IPS-20b (cell line): ENCODE results near the gene SRMS.
A peak's percentile ranks its signal among the peaks of the same experiment; 100 is the strongest.
"Not testable (repeated sequence)": the region's sequence is repeated elsewhere in the genome, so short reads cannot be mapped to it uniquely, and the experiment has no call there.

Source experiments
- H3K27ac ChIP-seq: one replicate; pipeline ENCODE4 v1.5.1; 2013; ENCODE audit warnings: low read length
- H3K27me3 ChIP-seq: 2 replicates; pipeline ENCODE4 v1.6.1; 2013; ENCODE audit warnings: mild to moderate bottlenecking, low read length, inconsistent platforms; ENCODE audit not compliant: insufficient read depth
- H3K36me3 ChIP-seq: 2 replicates; pipeline ENCODE4 v1.6.1; 2013; ENCODE audit warnings: low read depth, mild to moderate bottlenecking, inconsistent platforms, low read length, moderate library complexity; ENCODE audit not compliant: insufficient read depth
- H3K4me1 ChIP-seq: 2 replicates; pipeline ENCODE4 v1.6.1; 2013; ENCODE audit warnings: mild to moderate bottlenecking, control low read depth, inconsistent platforms, low read length, moderate library complexity; ENCODE audit not compliant: insufficient read depth
- H3K4me3 ChIP-seq: 2 replicates; pipeline ENCODE4 v1.5.1; 2013; ENCODE audit warnings: mild to moderate bottlenecking, low read length, inconsistent platforms
- H3K9ac ChIP-seq: 2 replicates; pipeline ENCODE4 v1.6.1; 2013; ENCODE audit warnings: low read depth, mild to moderate bottlenecking, inconsistent platforms, low read length, moderate library complexity
- H3K9me3 ChIP-seq: 2 replicates; pipeline ENCODE4 v1.6.1; 2013; ENCODE audit warnings: mild to moderate bottlenecking, low read depth, low read length, inconsistent platforms; ENCODE audit not compliant: insufficient read depth

Gene SRMS

DNA sequence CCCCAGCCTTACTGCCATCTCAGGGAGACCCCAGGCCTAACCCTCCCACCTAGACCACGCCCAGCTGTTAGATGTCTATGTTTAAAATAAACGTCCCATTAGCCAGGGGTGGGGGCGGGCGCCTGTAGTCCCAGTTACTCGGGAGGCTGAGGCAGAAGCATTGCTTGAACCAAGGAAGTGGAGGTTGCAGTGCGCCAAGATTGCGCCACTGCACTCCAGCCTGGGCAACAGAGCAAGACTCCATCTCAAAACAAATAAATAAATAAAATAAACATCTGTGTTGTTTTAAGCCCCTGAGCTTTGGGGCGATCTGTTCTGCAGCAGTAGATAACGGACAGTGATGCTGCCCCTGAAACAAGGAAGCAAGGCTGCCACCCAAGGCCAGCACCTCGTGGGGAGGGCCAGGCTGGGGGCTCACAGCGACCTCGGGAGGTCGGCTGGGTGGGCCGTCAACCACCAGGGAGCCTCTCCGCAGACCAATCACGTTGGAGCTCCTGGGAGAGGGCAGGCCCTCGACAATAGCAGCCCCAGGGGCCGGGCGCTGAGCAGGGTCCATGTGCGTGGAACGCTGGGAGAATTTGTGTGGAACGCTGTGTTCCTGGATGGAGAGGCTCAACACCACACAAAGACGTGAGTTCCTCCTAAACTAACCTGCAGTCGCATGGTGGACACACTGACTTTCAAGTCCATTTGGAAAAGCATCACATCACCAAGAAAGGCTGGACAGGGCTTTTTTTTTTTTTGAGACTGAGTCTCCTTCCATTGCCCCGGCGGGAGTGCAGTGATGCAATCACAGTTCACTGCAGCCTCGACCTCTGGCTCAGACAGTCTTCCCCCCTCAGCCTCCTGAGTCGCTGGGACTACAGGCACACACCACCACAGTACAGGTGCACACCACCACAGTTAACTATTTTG, 27.5 kb upstream of the SRMS start:
- no peaks in the 10 kb centered on the region for H3K36me3 ChIP-seq
- H3K27me3 ChIP-seq = peaks cover 7% of the 10 kb centered on the region; the same call in 1 of the 2 replicates
- H3K27ac ChIP-seq = no peak overlapping the region
- no peak overlapping the region for H3K9ac ChIP-seq
- H3K4me3 ChIP-seq = no peak overlapping the region
- H3K9me3 ChIP-seq = no peaks in the 10 kb centered on the region
- H3K4me1 ChIP-seq = no peaks in the 10 kb centered on the region

DNA sequence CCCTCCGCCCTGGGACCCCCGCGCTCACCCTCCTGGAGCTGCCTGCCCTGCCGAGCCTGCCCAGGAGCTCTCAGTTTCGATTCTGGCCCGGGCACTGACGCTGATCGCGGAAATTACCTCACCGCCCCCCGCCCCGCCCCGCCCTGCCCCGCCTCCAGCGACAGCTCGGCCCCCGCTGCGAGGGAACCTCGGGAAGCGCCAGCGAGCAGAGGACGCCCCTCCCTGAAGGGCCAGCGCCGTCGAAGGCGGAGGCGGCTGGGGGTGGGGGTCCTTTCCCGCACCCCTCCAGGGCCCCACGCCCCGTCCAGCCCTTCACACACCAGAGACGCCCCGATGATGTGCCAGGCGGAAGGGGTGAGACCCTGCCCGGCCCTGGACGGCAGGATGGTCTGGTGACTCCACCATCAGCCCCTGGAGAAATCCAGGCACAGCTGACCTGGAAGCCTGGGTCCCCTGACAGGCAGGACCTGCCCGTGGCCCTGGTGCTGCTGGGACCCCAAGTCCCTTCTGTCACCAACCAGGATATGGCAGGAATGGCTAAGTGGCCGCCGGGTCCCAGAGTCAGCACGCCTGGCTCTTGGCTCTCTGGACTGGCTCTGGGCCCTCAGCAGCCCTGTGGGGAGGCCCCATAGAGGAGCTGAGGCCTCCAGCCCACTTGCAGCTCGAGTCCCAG, 26.7 kb upstream of the SRMS start, which contains the start of gene HELZ2:
TSS of gene HELZ2 (minus strand) at position 84 of the 673 bp plus-strand sequence. CDS start 1,854 bp downstream, outside the sequence.
- Histone ChIP-seq H3K27me3 (peaks cover 7% of the 10 kb centered on the region; the same call in 1 of the 2 replicates), H3K9ac (peak within 1 kb of the TSS; percentile 61; the same call in 1 of the 2 replicates), H3K9me3 (no peaks in the 10 kb centered on the region), H3K4me1 (no peaks in the 10 kb centered on the region), H3K27ac (no peak within 1 kb of the TSS), H3K4me3 (peak within 1 kb of the TSS; percentile 71), H3K36me3 (no peaks in the 10 kb centered on the region)

DNA sequence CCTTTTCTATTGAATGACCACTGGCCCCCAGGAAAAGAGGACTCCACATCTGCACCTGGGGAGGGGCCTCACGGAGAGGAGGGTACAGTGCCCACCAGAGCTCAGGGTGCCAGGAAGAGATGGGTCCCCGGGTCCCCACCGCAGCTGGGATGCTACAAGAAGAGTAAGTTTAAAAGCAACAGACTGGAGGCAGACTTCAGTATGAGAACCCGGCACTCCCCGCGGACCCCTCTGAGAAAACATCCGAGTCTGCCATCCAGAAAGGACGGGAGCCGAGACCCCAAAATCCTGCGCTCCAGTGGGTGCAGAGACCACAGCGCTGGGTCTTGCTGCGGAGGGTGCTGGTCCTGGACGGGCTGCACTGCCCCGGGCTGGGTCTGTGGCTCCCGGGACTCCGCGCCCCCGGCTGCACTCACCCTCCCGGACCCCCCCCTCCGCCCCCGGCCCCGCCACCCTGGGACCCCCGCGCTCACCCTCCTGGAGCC, 26.1 kb upstream of the SRMS start:
- no peaks in the 10 kb centered on the region for H3K36me3 ChIP-seq
- peaks cover 7% of the 10 kb centered on the region; the same call in 1 of the 2 replicates for H3K27me3 ChIP-seq
- H3K4me1 ChIP-seq = no peaks in the 10 kb centered on the region
- peak overlapping the region; percentile 71 for H3K4me3 ChIP-seq
- H3K9ac ChIP-seq = peak overlapping the region; percentile 61; the same call in 1 of the 2 replicates
- no peak overlapping the region for H3K27ac ChIP-seq
- H3K9me3 ChIP-seq = no peaks in the 10 kb centered on the region

DNA sequence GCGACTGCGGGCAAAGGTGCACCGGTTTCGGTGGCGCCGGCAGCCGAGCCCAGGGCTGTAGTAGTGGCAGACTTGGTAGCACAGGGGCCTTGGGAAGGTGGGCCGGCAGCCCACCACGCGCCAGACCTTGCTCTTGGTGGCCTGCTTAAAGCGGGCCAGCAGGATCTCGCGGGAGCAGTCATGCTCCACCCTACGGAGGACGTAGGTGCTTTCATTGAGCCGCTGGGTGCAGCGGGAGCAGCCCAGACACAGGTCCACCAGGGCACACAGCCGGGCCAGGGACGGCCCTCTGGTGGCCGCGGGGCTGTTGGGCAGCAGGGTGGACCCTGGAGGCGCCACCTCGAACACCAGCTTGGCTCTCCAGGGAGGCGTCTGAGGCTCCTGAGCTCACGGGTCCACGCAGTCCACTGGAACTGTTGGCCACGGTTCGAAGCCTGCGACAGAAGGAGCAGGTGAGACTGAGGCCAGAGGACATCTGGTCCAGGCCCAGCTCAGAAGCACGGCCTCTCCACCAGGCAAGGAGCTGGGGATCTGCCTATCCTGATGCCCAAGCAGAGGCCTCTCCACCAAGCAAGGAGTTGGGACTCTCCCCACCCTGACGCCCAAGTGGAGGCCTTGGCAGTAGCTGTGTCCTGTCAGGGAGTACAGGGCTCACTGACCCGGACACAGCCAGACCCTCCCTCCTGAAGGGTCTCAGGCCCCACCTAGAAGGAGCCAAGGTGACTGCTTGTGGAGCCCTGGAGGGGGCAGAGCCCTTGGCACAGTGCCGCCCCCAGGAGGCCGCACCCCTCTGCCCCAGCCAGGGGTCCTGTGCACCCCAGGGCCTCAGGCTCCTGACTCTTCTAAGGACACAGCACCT, 25.5 kb upstream of the SRMS start:
- Histone ChIP-seq H3K27ac (no peak overlapping the region), H3K9me3 (no peaks in the 10 kb centered on the region), H3K27me3 (peaks cover 7% of the 10 kb centered on the region; the same call in 1 of the 2 replicates), H3K4me1 (no peaks in the 10 kb centered on the region), H3K9ac (peak overlapping the region; percentile 61; the same call in 1 of the 2 replicates), H3K36me3 (no peaks in the 10 kb centered on the region), H3K4me3 (peak overlapping the region; percentile 71; the same call in 1 of the 2 replicates)

DNA sequence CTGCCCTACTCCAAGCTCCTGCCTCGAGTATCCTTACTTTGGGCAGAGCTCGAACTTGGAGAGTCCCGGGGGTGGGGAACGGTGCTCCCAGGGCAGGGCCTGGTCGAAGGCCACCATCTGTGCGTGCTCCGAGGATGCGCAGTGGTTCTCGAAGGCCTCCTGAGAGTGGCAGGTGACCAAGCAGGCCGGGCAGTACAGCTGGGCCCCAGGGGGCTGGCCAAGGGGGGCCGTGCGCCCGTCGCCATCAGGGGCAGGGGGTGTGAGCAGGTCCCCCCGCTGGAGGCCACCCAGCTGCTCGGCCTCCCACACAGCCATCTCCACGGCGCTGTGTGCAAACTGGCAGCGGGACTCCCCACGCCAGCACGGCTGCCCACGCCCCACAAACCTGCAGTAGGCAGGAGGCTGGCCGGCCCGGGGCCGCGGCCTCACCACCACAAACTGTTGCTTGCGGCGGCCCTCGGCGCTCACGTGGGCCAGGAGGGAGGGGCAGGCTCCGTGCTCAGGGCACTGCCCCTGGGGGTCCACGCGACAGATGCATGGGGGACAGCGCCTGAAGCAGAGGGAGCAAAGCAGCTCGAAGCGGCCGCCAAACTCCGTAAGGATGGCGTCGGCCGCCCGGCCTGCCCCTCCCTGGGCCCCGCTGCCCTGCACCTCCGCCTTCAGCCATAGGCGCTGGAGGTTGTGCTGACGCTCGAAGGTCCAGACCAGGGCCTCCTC, 24.7 kb upstream of the SRMS start:
- Histone ChIP-seq H3K36me3 (no peaks in the 10 kb centered on the region), H3K9ac (no peak overlapping the region), H3K4me3 (no peak overlapping the region), H3K27me3 (peaks cover 7% of the 10 kb centered on the region; the same call in 1 of the 2 replicates), H3K27ac (no peak overlapping the region), H3K9me3 (no peaks in the 10 kb centered on the region), H3K4me1 (no peaks in the 10 kb centered on the region)

DNA sequence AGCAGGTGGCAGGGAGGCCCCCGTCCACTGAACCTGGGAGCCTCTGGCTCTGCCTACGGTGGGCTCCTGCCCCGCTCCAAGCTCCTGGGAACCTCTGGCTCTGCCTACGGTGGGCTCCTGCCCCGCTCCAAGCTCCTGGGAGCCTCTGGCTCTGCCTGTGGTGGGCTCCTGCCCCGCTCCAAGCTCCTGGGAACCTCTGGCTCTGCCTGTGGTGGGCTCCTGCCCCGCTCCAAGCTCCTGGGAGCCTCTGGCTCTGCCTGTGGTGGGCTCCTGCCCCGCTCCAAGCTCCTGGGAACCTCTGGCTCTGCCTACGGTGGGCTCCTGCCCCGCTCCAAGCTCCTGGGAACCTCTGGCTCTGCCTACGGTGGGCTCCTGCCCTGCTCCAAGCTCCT, 23.5 kb upstream of the SRMS start:
- not testable (repeated sequence) for H3K27me3 ChIP-seq, H3K36me3 ChIP-seq, H3K9me3 ChIP-seq, H3K4me1 ChIP-seq, H3K4me3 ChIP-seq, H3K27ac ChIP-seq, H3K9ac ChIP-seq

DNA sequence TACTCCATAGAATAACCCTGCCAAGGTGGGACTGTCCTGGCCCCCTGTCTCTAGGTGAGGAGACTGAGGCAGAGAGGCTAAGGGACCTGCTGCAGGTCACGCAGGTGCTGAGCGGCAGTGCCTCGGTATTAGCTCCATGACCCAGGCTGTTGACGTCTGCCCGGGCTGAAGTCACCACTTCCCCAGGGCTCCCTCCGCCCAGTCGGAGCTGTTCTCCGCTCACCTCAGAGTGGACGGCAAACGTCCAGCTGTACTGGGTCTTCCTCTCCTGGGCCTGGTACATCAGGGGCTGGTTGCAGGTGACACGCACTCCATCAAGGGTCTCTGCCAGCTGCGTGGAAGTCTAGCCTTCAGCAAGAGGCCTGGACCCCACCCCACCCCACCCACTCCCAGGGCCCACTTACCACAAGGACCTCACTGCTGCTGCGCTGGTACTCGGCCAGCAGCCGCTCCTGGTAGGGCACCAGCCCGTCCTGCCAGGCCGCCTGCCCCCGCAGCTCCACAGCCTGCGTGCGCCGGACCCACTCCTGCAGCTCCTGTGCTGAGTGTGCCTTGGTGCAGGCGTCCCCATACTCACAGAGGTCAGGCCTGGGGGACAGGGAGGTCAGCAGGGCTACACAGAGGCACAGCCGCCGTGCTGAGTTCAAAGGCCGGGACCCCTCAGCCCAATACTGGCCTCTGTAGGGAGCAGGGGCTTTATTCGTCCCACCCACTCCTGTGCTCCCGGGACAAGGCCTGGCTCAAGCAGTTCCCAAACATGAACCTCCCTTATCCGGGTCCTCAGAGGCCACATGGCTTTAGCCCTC, 22.9 kb upstream of the SRMS start:
- H3K4me3 ChIP-seq = no peak overlapping the region
- no peak overlapping the region for H3K27ac ChIP-seq
- no peaks in the 10 kb centered on the region for H3K9me3 ChIP-seq
- H3K4me1 ChIP-seq = no peaks in the 10 kb centered on the region
- H3K9ac ChIP-seq = no peak overlapping the region
- no peaks in the 10 kb centered on the region for H3K36me3 ChIP-seq
- H3K27me3 ChIP-seq = peaks cover 7% of the 10 kb centered on the region; the same call in 1 of the 2 replicates

DNA sequence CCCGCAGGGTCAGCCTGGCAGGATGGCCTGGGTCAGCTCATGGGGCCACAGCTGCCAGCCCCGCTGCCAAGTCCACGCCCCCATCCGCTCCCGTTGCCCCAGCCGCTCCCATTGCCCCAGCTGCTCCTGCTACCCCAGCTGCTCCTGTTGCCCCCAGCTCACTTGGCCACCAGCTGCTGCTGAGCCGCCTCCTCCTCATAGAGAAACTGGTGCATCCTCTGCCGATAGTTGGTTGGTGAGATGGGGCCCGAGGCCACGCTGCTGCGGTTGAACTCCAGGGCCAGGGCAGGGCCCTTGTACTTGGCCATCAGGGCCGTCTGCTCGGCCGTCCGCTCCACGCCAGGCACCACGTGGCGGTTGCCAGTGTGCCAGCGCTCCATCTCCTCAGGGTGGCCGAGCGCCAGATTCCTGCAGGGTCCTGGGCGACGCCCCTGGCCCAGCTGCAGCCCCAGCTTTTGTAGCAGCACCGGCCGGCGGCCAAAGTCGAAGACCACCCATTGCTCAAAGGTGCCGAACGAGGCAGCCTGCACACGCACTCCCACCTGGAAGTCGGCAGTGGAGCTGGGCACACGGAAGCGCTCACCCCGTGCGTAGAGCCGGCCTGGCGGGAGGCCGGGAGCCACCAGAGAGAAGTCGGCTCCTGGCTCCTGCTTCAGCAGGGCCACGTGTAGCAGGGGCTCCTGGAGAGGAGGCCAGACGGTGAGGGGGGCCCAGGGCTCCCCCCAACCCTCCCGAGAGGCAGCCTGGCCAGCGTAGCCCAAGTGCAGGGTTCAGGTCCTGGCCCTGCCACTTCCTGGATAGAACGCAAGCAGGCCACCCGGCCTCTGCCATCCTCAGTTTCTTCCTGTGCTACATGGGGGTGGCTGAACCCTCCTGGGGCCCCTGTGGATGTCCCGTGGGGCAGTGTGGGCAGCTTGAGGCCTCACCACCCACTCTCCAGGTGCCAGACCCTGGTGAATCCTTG, 21.7 kb upstream of the SRMS start:
- Histone ChIP-seq H3K9ac (no peak overlapping the region), H3K27me3 (peaks cover 7% of the 10 kb centered on the region; the same call in 1 of the 2 replicates)

DNA sequence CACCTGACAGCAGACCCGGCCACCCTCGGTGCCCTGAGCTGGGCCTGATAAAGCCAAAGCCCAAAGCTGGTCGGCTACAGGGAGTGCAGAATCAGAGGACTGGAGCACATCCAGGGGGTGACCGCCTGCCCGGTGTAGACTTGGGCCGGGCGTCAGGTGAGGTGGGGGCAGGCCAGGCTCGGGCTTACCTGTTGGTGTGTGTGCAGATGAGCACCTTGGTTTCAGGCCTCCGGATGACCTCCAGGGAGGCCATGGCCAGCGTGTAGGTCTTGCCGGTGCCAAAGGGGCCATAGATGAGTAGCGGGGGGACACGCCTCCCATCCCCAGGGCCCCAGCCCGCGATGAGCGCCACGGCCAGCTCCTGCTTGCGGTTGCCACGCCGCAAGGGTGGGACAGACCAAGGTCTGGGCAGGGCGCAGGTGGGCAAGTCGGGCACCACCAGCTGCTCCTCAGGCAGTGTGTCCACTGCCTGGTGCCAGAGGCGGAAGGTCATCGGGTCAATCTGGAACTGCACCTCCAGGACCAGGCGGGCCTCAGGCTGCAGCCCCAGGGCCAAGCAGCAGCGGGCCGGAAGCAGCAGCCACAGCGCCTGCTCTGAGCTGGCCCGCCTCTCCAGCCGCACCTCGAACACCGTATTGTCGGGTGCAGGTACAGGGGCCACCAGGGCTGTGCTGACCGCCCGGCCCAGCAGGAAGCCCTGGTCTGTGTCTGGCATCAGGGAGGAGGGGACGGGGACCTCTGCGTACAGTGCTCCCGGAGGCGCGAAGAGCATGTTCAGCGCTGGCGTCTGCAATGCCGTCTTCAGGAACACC, 20.8 kb upstream of the SRMS start:
- H3K4me1 ChIP-seq = no peaks in the 10 kb centered on the region
- H3K9me3 ChIP-seq = no peaks in the 10 kb centered on the region
- H3K36me3 ChIP-seq = no peaks in the 10 kb centered on the region
- H3K27ac ChIP-seq = no peak overlapping the region
- no peak overlapping the region for H3K4me3 ChIP-seq
- no peak overlapping the region for H3K9ac ChIP-seq
- H3K27me3 ChIP-seq = peaks cover 3% of the 10 kb centered on the region; the same call in 1 of the 2 replicates

More for the DNA sequence above, 21.7 kb upstream of the SRMS start:
- H3K27ac ChIP-seq = no peak overlapping the region
- no peak overlapping the region for H3K4me3 ChIP-seq
- no peaks in the 10 kb centered on the region for H3K9me3 ChIP-seq
- no peaks in the 10 kb centered on the region for H3K36me3 ChIP-seq
- no peaks in the 10 kb centered on the region for H3K4me1 ChIP-seq
